ENCODE results near the gene NTRK2.

NTRK2 gene

DNA sequence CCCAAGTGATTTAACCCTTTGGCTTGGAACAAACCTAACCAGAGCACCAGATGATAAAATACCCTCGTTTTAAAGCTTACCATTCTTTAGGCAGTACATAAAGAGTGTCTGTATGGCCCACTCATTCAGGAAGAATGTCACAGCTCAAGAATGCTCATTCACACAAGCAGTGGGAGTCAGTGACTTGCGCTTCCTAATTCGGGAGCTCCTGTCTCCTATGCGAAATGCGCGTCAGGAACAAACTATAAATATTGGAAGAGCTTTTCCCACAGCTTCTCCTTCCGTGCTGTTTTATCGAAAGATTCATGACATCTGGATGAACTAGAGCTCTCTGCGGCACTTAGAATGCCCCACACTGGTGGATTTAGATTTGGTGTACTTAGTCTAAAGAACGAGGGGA, 66.6 kb downstream of the NTRK2 start:
- no peak for DNase-seq (ENCODE audit: low spot score)

DNA sequence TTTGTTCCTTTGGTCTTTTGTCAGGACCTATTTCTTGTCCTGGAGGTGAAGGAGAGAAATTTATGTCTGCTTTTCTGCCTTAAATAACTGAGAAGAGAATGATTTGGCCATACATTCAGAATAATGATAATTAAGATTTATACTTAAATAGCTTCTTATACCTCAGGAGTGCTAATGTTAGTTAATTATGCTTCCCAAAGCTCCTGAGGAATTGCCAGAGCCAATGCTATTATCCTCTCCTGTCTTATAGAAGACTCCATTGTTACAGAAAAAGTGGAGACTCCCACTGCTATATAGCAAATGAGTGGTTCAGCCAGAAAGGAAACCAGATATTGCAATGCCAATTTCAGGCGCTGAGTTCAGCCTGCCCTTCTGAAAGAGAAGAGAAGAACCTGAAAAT, 67.0 kb downstream of the NTRK2 start:
- DNase-seq (ENCODE audit: low spot score), result no peak

- no peak for DNase-seq (ENCODE audit: low spot score)
Observed at GRCh38 chr9:84738353-84738752, 68.8 kb downstream of the NTRK2 start.

DNA sequence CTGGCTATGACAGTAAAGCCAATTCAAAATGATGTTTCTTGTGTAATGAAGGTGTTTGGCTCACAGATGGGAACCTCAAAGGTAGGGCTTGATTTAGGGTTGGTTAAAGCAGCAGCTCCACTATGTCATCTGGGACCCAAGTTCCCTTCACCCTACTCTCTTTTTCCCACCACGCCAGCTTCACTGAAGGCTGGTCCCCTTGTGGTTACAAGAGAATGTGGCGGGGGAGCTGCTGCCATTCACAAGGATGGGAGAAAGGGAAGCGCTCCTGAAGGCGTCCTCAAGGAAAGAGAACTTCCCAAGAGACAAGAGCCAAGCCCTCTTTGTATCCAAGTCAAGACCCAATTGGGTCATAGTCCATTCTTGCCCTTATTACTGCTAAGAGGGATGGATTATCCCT, 72.7 kb downstream of the NTRK2 start:
- no peak for DNase-seq (ENCODE audit: low spot score)

DNA sequence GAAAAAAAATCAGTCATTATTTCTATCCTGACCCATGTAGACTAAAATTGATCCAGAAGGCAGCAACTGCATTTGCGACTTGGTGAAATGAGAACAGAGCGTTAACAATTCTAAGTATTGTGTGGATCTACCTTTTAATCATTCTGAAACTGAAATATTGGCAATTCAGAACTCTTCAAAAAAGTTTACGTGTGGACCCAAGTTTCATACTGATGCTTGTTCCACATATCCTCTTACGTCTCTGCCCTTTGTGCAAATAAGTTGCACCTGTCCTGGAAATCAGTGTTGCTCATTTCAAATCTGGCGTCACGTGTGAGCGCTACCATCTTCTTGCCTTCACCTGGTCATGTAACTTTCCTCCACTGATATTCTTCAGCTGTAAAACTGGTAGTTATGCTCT, 74.7 kb downstream of the NTRK2 start:
- DNase-seq (ENCODE audit: low spot score), result no peak

DNA sequence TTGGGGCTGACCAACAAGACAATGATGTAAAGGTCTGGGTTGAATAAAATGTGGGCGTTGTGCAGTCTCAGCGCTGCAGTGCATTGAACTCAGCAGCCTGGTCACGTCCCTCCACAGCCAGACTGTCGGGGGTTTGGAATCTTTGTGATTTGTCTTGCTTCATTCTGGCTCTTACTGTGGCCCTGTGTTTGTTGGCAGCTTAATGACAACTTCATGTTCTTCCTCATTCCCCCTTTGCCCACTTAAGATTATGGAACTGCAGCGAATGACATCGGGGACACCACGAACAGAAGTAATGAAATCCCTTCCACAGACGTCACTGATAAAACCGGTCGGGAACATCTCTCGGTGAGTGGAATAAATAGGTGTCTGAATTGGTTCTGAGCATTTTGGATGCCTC, 75.2 kb downstream of the NTRK2 start:
- DNase-seq (ENCODE audit: low spot score), result no peak

DNA sequence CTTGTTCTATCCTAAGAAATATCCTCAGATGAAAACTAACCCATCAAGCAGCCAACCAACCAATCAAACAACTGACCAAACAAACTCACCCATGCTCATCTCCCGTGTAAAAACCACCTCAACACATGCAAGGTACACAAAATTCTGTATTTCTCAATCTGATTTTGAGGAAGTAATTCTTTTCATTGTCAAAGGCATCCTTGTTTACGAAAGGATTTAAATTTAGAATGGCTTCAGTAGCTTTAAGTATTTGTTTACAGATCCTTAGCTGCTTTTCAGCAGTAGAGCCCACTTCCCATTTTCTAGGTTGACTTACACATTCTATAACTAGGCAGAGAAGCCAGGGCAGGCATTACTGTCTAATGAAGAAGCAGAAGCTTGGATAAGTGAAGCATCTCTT, 78.6 kb downstream of the NTRK2 start:
- DNase-seq (ENCODE audit: low spot score), result no peak

- no peak for DNase-seq (ENCODE audit: low spot score)
Observed at GRCh38 chr9:84750152-84750865, 80.8 kb downstream of the NTRK2 start.

GRCh38 chr9:84751921-84752320, 82.4 kb downstream of the NTRK2 start:
- no peak for DNase-seq (ENCODE audit: low spot score)

- no peak for DNase-seq (ENCODE audit: low spot score)
Observed at GRCh38 chr9:84754461-84754860, 84.9 kb downstream of the NTRK2 start.

GRCh38 chr9:84754881-84755280, 85.4 kb downstream of the NTRK2 start:
- DNase-seq (ENCODE audit: low spot score), result no peak

GRCh38 chr9:84755380-84755779, 85.9 kb downstream of the NTRK2 start:
- DNase-seq (ENCODE audit: low spot score), result no peak

GRCh38 chr9:84756171-84756570, 86.6 kb downstream of the NTRK2 start:
- no peak for DNase-seq (ENCODE audit: low spot score)

GRCh38 chr9:84756731-84757130, 87.2 kb downstream of the NTRK2 start:
- no peak for DNase-seq (ENCODE audit: low spot score)

DNA sequence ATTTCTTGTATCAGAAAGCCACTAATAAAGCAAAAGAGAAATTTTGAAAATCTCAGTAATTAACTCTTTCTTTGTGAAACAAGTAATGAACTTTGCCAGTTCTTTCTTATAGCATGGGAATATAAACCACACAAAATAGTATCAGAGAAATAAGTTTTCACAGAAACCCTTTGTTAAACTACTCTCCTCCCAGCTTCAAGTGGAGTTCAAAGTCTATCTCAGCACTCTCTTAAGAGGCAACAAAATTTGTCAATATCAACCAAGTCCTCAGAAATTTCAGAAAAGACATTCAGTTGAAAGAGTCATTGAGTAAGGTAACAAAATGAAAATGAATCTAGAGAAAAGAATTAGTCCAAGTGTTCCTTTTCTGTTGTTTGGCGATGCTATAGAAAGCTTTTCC, 89.3 kb downstream of the NTRK2 start:
- no peak for DNase-seq (ENCODE audit: low spot score)

DNA sequence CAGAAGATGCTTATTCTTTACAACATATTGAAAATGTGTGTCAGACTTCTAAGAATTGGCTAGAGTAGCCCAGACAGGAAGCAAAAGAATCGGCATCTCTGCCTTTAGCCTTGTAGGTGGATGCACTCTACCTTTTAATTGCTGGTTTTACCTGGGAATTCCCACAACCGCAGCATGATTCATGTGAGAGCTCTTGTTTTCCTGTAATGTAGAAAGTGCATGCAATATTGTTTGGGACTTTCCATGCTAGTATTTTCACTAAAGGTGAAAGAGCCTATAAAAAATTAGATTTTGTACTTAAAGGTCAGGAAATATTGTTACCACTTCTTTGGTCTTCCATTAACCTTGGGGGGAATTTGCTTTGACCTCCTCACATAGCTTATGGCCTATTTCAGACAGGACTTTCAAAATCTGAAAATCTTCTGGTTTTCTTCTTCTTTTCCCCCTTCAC, 89.8 kb downstream of the NTRK2 start:
- DNase-seq (ENCODE audit: low spot score), result no peak

GRCh38 chr9:84759804-84760203, 90.3 kb downstream of the NTRK2 start:
- no peak for DNase-seq (ENCODE audit: low spot score)

- no peak for DNase-seq (ENCODE audit: low spot score)
Observed at GRCh38 chr9:84761137-84761808, 91.7 kb downstream of the NTRK2 start.

GRCh38 chr9:84772511-84772910, 103.0 kb downstream of the NTRK2 start:
- no peak for DNase-seq (ENCODE audit: low spot score)

DNA sequence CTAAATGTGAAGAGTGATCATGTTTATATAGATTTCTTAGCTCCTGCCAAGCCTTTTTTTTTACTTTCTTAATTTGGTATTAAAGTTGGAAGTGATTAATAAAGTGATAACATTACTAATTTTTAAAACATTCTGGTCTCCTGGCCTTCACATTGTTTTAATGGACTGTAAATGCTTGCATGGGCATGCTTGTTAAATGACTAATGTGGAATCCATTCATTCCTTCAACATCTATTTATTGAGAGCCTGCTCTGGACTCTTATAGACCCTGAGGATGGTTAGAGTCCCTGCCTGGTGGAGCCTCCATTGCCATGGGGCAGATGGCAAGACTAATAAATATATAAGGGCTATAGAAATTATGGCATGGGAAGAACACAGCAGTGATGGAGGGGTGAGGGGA, 103.5 kb downstream of the NTRK2 start:
- DNase-seq (ENCODE audit: low spot score), result no peak

- no peak for DNase-seq (ENCODE audit: low spot score)
Observed at GRCh38 chr9:84775056-84775643, 105.6 kb downstream of the NTRK2 start.

DNA sequence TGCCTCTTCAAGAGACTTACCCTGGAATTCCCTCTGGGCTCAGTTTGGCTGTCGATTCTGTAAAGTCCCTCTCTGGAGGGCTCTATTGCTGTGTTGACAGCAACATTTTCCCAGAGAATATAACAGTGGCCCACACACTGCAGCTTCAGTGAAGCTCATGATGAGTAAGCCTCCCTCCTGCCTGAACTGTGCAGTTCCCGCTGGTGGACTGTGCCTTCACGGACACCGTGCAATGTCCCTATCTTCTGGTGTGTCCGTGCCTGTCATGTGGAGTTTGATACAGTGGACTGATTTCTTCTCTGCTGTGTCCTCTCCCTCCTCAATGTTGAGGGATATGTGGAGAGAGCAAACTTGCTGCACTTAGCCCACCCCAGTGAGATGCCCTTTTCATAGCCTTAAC, 109.0 kb downstream of the NTRK2 start:
- no peak for DNase-seq (ENCODE audit: low spot score)

DNA sequence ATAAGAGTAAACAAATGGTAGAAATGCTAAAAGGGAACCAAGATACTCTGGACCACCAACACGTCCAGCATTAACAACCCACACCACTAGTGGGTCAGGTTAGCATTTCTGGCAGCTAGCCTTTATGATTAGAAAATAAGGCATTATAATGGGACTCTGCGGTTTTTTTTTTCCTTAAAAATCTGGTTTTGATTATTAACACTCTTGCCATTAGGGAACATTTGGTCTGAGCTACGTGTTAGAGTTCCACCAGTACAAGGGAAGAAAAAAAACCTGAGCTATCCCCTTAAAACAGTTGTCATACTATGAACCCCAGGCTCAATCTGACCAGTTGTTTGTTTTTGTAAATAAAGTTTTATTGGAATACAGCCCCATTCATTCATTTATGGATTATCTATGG, 110.4 kb downstream of the NTRK2 start:
- DNase-seq (ENCODE audit: low spot score), result no peak

DNA sequence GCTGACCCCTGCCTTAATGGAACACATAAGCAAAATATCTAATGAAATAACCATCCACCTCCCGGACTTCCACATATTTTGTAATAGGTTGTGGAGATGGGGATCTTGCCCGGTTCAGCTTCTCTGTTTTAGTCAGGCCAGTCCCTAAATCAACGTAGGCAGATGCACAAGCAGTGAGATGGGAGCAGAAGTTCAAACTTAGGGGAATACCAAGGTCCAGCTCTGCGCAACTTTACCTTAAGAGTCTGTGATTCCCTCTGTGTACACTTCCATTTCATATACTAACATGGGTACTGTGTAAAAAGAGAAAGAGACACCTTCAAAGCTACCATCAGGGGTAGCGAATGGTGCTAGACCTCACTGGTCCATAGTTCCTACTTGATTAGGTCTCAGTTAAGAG, 110.9 kb downstream of the NTRK2 start:
- no peak for DNase-seq (ENCODE audit: low spot score)
